HepG2 (cell line): Measurements from ENCODE around the gene PCDHB7. TPM values are rescaled to one million over a fixed set of nuclear protein-coding genes. Genes with fewer than 3 reads are reported as not detected.

Experiments
- AGO1 ChIP-seq: fragments of 200-400 bp; formaldehyde crosslinking; IDR thresholded peaks from 2 replicates; pipeline ENCODE4 v1.6.1; 2017; ENCODE audit warnings: mild to moderate bottlenecking, low read depth, low read length, moderate library complexity; ENCODE audit not compliant: poor library complexity, severe bottlenecking
- ATF7 ChIP-seq, 2 experiments: fragments of 450-650 bp in 1 of 2; sonication (generic) in 1 of 2; formaldehyde crosslinking in 1 of 2; IDR thresholded peaks; 2 replicates each; pipeline versions ENCODE4 v1.4.0 to v1.6.1; 2016 to 2020; ENCODE audit warnings: antibody characterized with exemption in 1 of 2, mild to moderate bottlenecking in 1 of 2, missing genetic modification reagents in 1 of 2
- HOXA5 ChIP-seq: sonication (generic); formaldehyde crosslinking; IDR thresholded peaks from 2 replicates; pipeline ENCODE4 v1.4.0; 2020; ENCODE audit warnings: missing genetic modification reagents
- PHF5A ChIP-seq: IDR thresholded peaks from one replicate; pipeline ENCODE4 v1.6.1; 2018; ENCODE audit warnings: low read depth, missing genetic modification reagents; ENCODE audit not compliant: unreplicated experiment
- PITX1 ChIP-seq: sonication (generic); formaldehyde crosslinking; IDR thresholded peaks from 2 replicates; pipeline ENCODE4 v1.5.1; 2020; ENCODE audit warnings: mild to moderate bottlenecking, missing genetic modification reagents
- SMC3 ChIP-seq: IDR thresholded peaks from 2 replicates; pipeline ENCODE4 v1.6.1; 2011; ENCODE audit warnings: low read length, improper control_type of control experiment
- SRSF1 ChIP-seq: fragments of 200-400 bp; formaldehyde crosslinking; optimal IDR thresholded peaks from 2 replicates; pipeline ENCODE3; 2017; ENCODE audit warnings: mild to moderate bottlenecking, low read depth, low read length, moderate library complexity
- STAT5B ChIP-seq: sonication (generic); formaldehyde crosslinking; IDR thresholded peaks from 2 replicates; pipeline ENCODE4 v1.4.0; 2020; ENCODE audit warnings: missing genetic modification reagents
- ZBTB7A ChIP-seq: sonication (generic); formaldehyde crosslinking; IDR thresholded peaks from 2 replicates; pipeline ENCODE4 v1.8.0; 2022; ENCODE audit warnings: mild to moderate bottlenecking, missing genetic modification reagents
- ZNF773 ChIP-seq: sonication (generic); formaldehyde crosslinking; IDR thresholded peaks from 2 replicates; pipeline ENCODE4 v1.4.0; 2020; ENCODE audit warnings: missing genetic modification reagents, borderline replicate concordance
- polyA plus RNA-seq, 8 experiments: library from polyadenylated mRNA; depleted of rRNA in 3 of 8; stranded (reverse) in 7 of 8; unstranded in 1 of 8; fragments of >200 nt; fragmentation: Illumina TruSeq in 4 of 8; extraction: Trizol in 4 of 8; gene quantifications; 2 replicates each; pipeline versions ENCODE4 v1.2.1 to v1.2.3, GENCODE V29; 2011 to 2016; ENCODE audit warnings: low read depth in 4 of 8, missing spikeins in 1 of 8, mixed read lengths in 1 of 8; ENCODE audit not compliant: insufficient read depth in 1 of 8
- total RNA-seq, 5 experiments: library from RNA; depleted of rRNA; stranded (reverse); fragments of >200 nt; fragmentation: Illumina TruSeq; extraction: Trizol; gene quantifications; 2 replicates each; pipeline ENCODE4 v1.2.3, GENCODE V29; 2016; ENCODE audit warnings: low read depth in 1 of 5
- TF ChIP-seq, protein P1 (sequence below): sonication (generic); formaldehyde crosslinking; IDR thresholded peaks from 2 replicates; pipeline ENCODE4 v1.8.0; 2022; ENCODE audit warnings: mild to moderate bottlenecking, missing genetic modification reagents
- TF ChIP-seq, protein P2 (sequence below): sonication (generic); formaldehyde crosslinking; IDR thresholded peaks from 2 replicates; pipeline ENCODE4 v1.4.0; 2020; ENCODE audit warnings: missing genetic modification reagents, mild to moderate bottlenecking, borderline replicate concordance
- TF ChIP-seq, protein P3 (sequence below): sonication (generic); formaldehyde crosslinking; IDR thresholded peaks from 2 replicates; pipeline ENCODE4 v1.5.0; 2020; ENCODE audit warnings: mild to moderate bottlenecking, missing genetic modification reagents
- TF ChIP-seq, protein P4 (sequence below): sonication (generic); formaldehyde crosslinking; IDR thresholded peaks from 2 replicates; pipeline ENCODE4 v1.4.0; 2020; ENCODE audit warnings: missing genetic modification reagents; ENCODE audit errors: not compliant biosample characterization
- TF ChIP-seq, protein P5 (sequence below): sonication (generic); formaldehyde crosslinking; IDR thresholded peaks from 2 replicates; pipeline ENCODE4 v1.4.0; 2020; ENCODE audit warnings: missing genetic modification reagents

The PCDHB7 gene
- total and polyA plus RNA-seq, 2 of the 13 experiments (the other 11 are each of a cell fraction or from before 2014, with no cell fraction given) = 0.02 to 0.03 TPM

DNA sequence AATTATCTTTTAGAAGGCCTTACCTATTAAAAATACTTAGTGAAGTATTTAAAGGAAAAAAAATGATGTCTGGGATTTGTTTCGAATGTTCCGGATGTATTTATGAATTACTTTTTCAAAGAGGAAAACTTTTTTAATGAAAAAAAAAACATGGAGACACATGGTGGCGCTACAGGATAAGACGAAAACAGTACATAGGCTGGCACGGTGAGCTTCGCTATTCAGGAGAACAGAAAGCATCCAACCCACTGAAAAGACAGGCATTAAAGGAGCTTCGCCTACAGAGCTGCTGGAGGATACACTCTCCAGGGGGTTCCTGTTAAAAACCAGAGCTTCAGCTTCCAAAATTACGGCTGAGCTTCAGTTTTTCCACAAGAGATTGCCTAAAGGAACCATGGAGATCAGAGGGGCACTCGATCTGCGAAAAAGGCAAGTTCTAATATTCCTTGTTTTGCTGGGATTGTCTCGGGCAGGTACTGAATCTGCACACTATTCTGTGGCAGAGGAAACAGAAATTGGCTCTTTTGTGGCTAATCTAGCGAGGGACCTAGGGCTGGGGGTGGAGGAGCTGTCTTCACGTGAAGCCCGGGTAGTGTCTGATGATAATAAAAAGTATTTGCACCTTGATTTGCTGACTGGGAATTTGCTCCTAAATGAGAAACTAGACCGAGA, 50.8 kb downstream of the PCDHB7 start, which contains the start of gene PCDHB14 (continued):
- TF ChIP-seq, protein P1, sequence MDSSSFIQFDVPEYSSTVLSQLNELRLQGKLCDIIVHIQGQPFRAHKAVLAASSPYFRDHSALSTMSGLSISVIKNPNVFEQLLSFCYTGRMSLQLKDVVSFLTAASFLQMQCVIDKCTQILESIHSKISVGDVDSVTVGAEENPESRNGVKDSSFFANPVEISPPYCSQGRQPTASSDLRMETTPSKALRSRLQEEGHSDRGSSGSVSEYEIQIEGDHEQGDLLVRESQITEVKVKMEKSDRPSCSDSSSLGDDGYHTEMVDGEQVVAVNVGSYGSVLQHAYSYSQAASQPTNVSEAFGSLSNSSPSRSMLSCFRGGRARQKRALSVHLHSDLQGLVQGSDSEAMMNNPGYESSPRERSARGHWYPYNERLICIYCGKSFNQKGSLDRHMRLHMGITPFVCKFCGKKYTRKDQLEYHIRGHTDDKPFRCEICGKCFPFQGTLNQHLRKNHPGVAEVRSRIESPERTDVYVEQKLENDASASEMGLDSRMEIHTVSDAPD (CRISPR knock-in tag) = no peak
- TF ChIP-seq PITX1 (CRISPR knock-in tag) (no peak), SRSF1 (no peak), ATF7 (IDR thresholded peaks at IDR 0.05) (no peak), ATF7 (CRISPR knock-in tag; IDR thresholded peaks at IDR 0.05) (no peak), PHF5A (CRISPR knock-in tag) (no peak), STAT5B (CRISPR knock-in tag) (no peak), HOXA5 (CRISPR knock-in tag) (no peak), SMC3 (peak; percentile 31; the same call in 1 of the 2 replicates), ZNF773 (CRISPR knock-in tag) (no peak), AGO1 (no peak), ZBTB7A (no peak)
- TF ChIP-seq, protein P2, sequence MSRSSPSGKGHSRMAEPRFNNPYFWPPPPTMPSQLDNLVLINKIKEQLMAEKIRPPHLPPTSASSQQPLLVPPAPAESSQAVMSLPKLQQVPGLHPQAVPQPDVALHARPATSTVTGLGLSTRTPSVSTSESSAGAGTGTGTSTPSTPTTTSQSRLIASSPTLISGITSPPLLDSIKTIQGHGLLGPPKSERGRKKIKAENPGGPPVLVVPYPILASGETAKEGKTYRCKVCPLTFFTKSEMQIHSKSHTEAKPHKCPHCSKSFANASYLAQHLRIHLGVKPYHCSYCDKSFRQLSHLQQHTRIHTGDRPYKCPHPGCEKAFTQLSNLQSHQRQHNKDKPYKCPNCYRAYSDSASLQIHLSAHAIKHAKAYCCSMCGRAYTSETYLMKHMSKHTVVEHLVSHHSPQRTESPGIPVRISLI (CRISPR knock-in tag) = peak; percentile 49; the same call in 1 of the 2 replicates
- TF ChIP-seq, protein P3, sequence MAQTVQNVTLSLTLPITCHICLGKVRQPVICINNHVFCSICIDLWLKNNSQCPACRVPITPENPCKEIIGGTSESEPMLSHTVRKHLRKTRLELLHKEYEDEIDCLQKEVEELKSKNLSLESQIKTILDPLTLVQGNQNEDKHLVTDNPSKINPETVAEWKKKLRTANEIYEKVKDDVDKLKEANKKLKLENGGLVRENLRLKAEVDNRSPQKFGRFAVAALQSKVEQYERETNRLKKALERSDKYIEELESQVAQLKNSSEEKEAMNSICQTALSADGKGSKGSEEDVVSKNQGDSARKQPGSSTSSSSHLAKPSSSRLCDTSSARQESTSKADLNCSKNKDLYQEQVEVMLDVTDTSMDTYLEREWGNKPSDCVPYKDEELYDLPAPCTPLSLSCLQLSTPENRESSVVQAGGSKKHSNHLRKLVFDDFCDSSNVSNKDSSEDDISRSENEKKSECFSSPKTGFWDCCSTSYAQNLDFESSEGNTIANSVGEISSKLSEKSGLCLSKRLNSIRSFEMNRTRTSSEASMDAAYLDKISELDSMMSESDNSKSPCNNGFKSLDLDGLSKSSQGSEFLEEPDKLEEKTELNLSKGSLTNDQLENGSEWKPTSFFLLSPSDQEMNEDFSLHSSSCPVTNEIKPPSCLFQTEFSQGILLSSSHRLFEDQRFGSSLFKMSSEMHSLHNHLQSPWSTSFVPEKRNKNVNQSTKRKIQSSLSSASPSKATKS = no peak
- TF ChIP-seq, protein P4, sequence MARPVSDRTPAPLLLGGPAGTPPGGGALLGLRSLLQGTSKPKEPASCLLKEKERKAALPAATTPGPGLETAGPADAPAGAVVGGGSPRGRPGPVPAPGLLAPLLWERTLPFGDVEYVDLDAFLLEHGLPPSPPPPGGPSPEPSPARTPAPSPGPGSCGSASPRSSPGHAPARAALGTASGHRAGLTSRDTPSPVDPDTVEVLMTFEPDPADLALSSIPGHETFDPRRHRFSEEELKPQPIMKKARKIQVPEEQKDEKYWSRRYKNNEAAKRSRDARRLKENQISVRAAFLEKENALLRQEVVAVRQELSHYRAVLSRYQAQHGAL (CRISPR knock-in tag) = no peak
- TF ChIP-seq, protein P5, sequence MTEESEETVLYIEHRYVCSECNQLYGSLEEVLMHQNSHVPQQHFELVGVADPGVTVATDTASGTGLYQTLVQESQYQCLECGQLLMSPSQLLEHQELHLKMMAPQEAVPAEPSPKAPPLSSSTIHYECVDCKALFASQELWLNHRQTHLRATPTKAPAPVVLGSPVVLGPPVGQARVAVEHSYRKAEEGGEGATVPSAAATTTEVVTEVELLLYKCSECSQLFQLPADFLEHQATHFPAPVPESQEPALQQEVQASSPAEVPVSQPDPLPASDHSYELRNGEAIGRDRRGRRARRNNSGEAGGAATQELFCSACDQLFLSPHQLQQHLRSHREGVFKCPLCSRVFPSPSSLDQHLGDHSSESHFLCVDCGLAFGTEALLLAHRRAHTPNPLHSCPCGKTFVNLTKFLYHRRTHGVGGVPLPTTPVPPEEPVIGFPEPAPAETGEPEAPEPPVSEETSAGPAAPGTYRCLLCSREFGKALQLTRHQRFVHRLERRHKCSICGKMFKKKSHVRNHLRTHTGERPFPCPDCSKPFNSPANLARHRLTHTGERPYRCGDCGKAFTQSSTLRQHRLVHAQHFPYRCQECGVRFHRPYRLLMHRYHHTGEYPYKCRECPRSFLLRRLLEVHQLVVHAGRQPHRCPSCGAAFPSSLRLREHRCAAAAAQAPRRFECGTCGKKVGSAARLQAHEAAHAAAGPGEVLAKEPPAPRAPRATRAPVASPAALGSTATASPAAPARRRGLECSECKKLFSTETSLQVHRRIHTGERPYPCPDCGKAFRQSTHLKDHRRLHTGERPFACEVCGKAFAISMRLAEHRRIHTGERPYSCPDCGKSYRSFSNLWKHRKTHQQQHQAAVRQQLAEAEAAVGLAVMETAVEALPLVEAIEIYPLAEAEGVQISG = no peak
